Activated CD4-positive, alpha-beta T cell treated with anti-CD3 and anti-CD28 coated beads, Interleukin-2, amount 10 ng/mL, durations not matched to agents 7 days and 5 days (primary cell): Measurements from ENCODE around the gene RALA. TPM values are rescaled to one million over a fixed set of nuclear protein-coding genes. Genes with fewer than 3 reads are reported as not detected.

Experiments
- CTCF ChIA-PET: fragments of 350-600 bp; sonication (Branson Sonifier 250); formaldehyde crosslinking; loops from one replicate; lab custom pipeline; 2021; ENCODE audit warnings: antibody characterized with exemption; lab: Charles Lee
- POLR2A ChIA-PET: fragments of 350-600 bp; sonication (Branson Sonifier 250); formaldehyde crosslinking; loops from one replicate; lab custom pipeline; 2021; ENCODE audit warnings: antibody characterized with exemption; lab: Charles Lee
- DNase-seq: peaks from one replicate; pipeline ENCODE4 v3.0.0-alpha.2; 2020
- H3K27ac Mint-ChIP-seq: one replicate; pipeline ENCODE4 v1.8.0; 2021; ENCODE audit warnings: mild to moderate bottlenecking, moderate library complexity, mixed read lengths
- H3K27me3 Mint-ChIP-seq: one replicate; pipeline ENCODE4 v1.8.0; 2021; ENCODE audit warnings: mixed read lengths
- H3K36me3 Mint-ChIP-seq: one replicate; pipeline ENCODE4 v1.8.0; 2021; ENCODE audit warnings: low read depth, mixed read lengths
- H3K4me1 Mint-ChIP-seq: one replicate; pipeline ENCODE4 v1.8.0; 2021; ENCODE audit warnings: mixed read lengths
- H3K4me3 Mint-ChIP-seq: one replicate; pipeline ENCODE4 v1.8.0; 2021; ENCODE audit warnings: mild to moderate bottlenecking, moderate library complexity, mixed read lengths
- H3K9me3 Mint-ChIP-seq: one replicate; pipeline ENCODE4 v1.8.0; 2021; ENCODE audit warnings: mixed read lengths
- total RNA-seq, 2 experiments: library from RNA; stranded (reverse); gene quantifications; one replicate each; pipeline ENCODE4 v1.2.3, GENCODE V29; 2021

Gene RALA
- total RNA-seq, 2 experiments from 2014 or later: 34.1 to 34.2 TPM

DNA sequence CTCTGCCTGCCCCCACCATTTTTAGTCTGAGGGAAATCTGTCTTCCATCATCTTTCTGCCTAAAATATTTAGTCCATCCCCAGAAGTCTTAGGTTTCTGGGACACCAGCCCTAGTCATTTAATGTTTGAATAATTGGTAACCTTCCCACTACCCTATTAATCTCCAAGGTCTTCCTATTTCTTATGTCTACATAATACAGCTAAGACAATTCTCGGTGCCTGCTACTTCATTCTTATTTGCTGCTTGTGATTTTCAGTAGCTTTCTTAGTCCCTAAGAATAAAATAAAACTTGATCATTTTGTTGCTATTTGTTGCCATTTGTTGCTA is 11.1 kb downstream of the RALA start:
- no peaks in the 10 kb centered on the region for H3K27me3 Mint-ChIP-seq
- H3K27ac Mint-ChIP-seq: peak overlapping the region; percentile 93
- peaks cover 79% of the 10 kb centered on the region for H3K36me3 Mint-ChIP-seq
- peaks cover 69% of the 10 kb centered on the region for H3K4me1 Mint-ChIP-seq
- ChIA-PET CTCF (interaction anchor here (0.7 kb wide), 1 partner anchor 9 kb away, joined by 3 read pairs; no protein-coding TSS in a partner anchor), POLR2A (no interaction called here)
- peaks cover 5% of the 10 kb centered on the region for H3K9me3 Mint-ChIP-seq
- H3K4me3 Mint-ChIP-seq: peak overlapping the region; percentile 33
- DNase-seq: no peak

- H3K9me3 Mint-ChIP-seq: peaks cover 5% of the 10 kb centered on the region
- H3K27me3 Mint-ChIP-seq: no peaks in the 10 kb centered on the region
- CTCF ChIA-PET: interaction anchor here (1.4 kb wide), 1 partner anchor 19 kb away, joined by 3 read pairs; no protein-coding TSS in a partner anchor
- no peak overlapping the region for H3K4me3 Mint-ChIP-seq
- DNase-seq: no peak
- peaks cover 69% of the 10 kb centered on the region for H3K36me3 Mint-ChIP-seq
- H3K4me1 Mint-ChIP-seq: peaks cover 76% of the 10 kb centered on the region
- no peak overlapping the region for H3K27ac Mint-ChIP-seq
- POLR2A ChIA-PET: no interaction called here
These were observed 14.0 kb downstream of the RALA start for GRCh38 chr7:39637400-39637799.

- ChIA-PET CTCF (interaction anchor here (1.4 kb wide), 1 partner anchor 20 kb away, joined by 3 read pairs; no protein-coding TSS in a partner anchor), POLR2A (no interaction called here)
- peaks cover 72% of the 10 kb centered on the region for H3K4me1 Mint-ChIP-seq
- peaks cover 66% of the 10 kb centered on the region for H3K36me3 Mint-ChIP-seq
- no peak for DNase-seq
- no peak overlapping the region for H3K4me3 Mint-ChIP-seq
- H3K9me3 Mint-ChIP-seq: peaks cover 5% of the 10 kb centered on the region
- H3K27ac Mint-ChIP-seq: no peak overlapping the region
- H3K27me3 Mint-ChIP-seq: no peaks in the 10 kb centered on the region
These were observed 14.7 kb downstream of the RALA start for GRCh38 chr7:39637963-39638485.

DNA sequence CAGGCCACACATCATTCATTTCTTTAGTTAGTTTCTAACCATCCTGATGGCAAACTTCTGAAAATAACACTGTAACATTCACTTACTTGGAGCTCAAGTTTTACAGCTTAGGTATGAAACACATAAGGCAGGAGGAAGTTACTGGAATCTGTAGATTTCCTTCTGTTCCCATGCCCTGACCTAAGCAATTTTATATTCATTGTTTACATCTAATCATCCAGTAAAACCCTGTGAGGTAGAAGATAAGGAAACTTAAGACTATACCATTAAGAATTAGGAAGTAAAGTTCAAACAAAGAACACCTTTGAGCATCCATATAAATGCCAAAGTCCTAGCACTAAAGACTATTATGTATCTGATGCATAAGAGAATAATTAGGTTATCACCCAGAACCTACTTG is 19.5 kb downstream of the RALA start:
- no peak overlapping the region for H3K4me3 Mint-ChIP-seq
- no peaks in the 10 kb centered on the region for H3K27me3 Mint-ChIP-seq
- DNase-seq: no peak
- peaks cover 30% of the 10 kb centered on the region for H3K4me1 Mint-ChIP-seq
- H3K36me3 Mint-ChIP-seq: peaks cover 39% of the 10 kb centered on the region
- POLR2A ChIA-PET: no interaction called here
- H3K27ac Mint-ChIP-seq: no peak overlapping the region
- H3K9me3 Mint-ChIP-seq: peaks cover 3% of the 10 kb centered on the region
- CTCF ChIA-PET: no interaction called here

GRCh38 chr7:39644170-39644569 is 20.8 kb downstream of the RALA start:
- Mint-ChIP-seq H3K9me3 (peaks cover 7% of the 10 kb centered on the region), H3K27me3 (no peaks in the 10 kb centered on the region), H3K4me1 (peaks cover 22% of the 10 kb centered on the region), H3K4me3 (no peak overlapping the region), H3K36me3 (peaks cover 35% of the 10 kb centered on the region), H3K27ac (no peak overlapping the region)
- no peak for DNase-seq
- ChIA-PET CTCF (no interaction called here), POLR2A (no interaction called here)

DNA sequence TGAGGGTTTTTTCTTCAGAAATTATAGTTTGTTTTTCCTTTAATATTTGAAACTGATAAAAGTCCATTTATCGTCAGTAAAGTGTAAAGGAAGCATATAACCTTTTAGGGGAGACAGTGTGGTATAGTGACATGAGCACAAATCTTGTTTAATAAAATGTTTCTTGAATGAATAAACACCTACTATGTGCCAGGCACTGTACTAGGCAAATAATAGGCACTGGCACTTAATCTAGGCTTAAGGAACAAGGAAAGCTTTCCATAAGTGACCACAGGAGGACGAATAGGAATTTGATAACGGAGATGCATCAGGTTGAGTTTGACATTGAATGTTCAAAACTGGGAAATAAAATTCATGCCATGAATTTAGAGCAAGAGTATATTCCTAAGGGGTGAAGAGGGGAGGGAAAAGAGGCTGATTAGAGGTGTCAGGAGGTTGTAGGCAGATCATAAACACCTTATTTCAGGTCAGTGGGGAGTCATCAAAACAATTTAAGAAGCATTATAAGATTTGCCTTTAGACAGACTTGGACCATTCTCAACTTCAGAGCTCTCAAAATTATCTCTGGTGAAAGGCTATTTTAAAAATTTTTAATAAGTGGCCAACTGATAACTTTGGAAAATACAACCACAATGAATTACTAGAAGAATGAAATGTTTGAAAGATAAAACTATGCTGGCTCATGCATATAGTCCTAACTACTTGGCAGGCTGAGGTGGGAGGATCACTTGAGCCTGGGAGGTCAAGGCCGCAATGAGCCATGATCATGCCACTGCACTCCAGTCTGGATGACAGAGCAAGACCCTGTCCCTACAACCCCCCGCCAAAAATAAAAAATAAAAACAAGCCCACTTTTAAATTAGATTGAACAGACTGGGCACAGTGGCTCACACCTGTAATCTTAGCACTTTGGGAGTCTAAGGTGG is 22.4 kb downstream of the RALA start:
- Mint-ChIP-seq H3K27ac (no peak overlapping the region), H3K27me3 (no peaks in the 10 kb centered on the region), H3K4me3 (no peak overlapping the region), H3K36me3 (peaks cover 27% of the 10 kb centered on the region), H3K9me3 (peaks cover 7% of the 10 kb centered on the region), H3K4me1 (peaks cover 10% of the 10 kb centered on the region)
- ChIA-PET POLR2A (no interaction called here), CTCF (no interaction called here)
- DNase-seq: no peak

GRCh38 chr7:39647816-39648215 is 24.4 kb downstream of the RALA start:
- peaks cover 23% of the 10 kb centered on the region for H3K36me3 Mint-ChIP-seq
- peaks cover 7% of the 10 kb centered on the region for H3K9me3 Mint-ChIP-seq
- no peak for DNase-seq
- POLR2A ChIA-PET: no interaction called here
- no peak overlapping the region for H3K27ac Mint-ChIP-seq
- CTCF ChIA-PET: no interaction called here
- H3K4me1 Mint-ChIP-seq: peaks cover 8% of the 10 kb centered on the region
- H3K4me3 Mint-ChIP-seq: no peak overlapping the region
- H3K27me3 Mint-ChIP-seq: no peaks in the 10 kb centered on the region

GRCh38 chr7:39650676-39651075 is 27.3 kb downstream of the RALA start:
- H3K9me3 Mint-ChIP-seq: peaks cover 13% of the 10 kb centered on the region
- CTCF ChIA-PET: no interaction called here
- POLR2A ChIA-PET: no interaction called here

GRCh38 chr7:39651265-39651664 is 27.9 kb downstream of the RALA start:
- no peak for DNase-seq
- Mint-ChIP-seq H3K27me3 (no peaks in the 10 kb centered on the region), H3K4me3 (no peak overlapping the region), H3K36me3 (peaks cover 30% of the 10 kb centered on the region), H3K9me3 (peaks cover 13% of the 10 kb centered on the region), H3K27ac (no peak overlapping the region), H3K4me1 (peaks cover 6% of the 10 kb centered on the region)
- POLR2A ChIA-PET: no interaction called here
- CTCF ChIA-PET: no interaction called here

More at GRCh38 chr7:39650676-39651075, 27.3 kb downstream of the RALA start:
- Mint-ChIP-seq H3K36me3 (peaks cover 31% of the 10 kb centered on the region), H3K27ac (no peak overlapping the region), H3K27me3 (no peaks in the 10 kb centered on the region), H3K4me1 (peaks cover 6% of the 10 kb centered on the region), H3K4me3 (no peak overlapping the region)
- no peak for DNase-seq

DNA sequence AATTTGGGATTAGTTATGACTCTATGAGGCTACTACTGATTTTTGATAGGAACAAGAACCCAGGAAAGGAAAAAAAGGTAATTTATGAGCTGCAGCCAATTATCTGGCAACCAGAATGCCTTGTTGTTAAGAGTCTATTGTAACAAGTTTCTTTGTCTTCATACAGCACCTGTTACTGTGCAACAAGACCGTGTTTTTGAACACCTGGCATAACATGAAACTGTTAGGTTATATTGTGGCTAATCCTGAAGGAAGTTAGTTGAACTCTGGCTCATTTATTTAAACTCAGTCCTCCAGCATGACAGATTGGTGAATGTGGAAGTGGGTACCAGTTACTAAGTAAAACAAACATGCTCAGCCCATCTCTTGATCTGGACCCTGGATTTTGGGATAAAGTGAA is 33.0 kb downstream of the RALA start:
- H3K4me1 Mint-ChIP-seq: no peaks in the 10 kb centered on the region
- H3K27ac Mint-ChIP-seq: no peak overlapping the region
- H3K9me3 Mint-ChIP-seq: peaks cover 17% of the 10 kb centered on the region
- no peaks in the 10 kb centered on the region for H3K27me3 Mint-ChIP-seq
- ChIA-PET POLR2A (no interaction called here), CTCF (no interaction called here)
- no peak overlapping the region for H3K4me3 Mint-ChIP-seq
- peaks cover 44% of the 10 kb centered on the region for H3K36me3 Mint-ChIP-seq
- no peak for DNase-seq

DNA sequence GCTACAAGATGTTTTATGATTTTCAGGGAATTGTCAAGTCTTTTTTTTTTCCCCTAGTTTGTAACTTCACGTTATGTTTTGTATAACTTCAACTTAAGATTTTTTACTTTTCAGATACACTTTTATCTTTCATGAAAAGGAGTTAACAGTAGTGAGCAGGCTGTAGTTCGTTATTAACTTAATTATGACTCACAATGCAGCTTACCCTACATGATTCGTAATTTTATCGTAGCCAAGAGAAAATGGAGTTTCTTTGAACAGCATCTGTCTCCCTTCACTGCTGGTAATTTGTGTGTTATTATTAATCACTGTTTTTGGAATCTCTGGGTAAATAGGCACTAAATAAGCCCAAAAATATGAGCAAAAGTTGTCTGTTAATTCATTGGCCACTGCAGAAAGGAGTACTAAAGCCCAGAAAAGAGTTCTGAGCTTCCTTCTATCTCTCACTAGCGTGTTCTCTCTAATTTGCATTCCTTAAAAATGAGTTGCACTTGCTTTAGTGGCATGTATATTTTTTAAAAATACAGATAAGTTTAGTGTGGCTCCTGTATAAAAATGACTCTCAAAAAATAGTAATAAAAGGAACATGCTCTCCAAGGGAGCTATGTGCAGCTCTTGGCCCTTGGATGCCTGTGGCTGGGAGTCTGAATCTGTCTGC is 36.1 kb downstream of the RALA start:
- no peaks in the 10 kb centered on the region for H3K27me3 Mint-ChIP-seq
- H3K27ac Mint-ChIP-seq: no peak overlapping the region
- H3K4me1 Mint-ChIP-seq: no peaks in the 10 kb centered on the region
- H3K9me3 Mint-ChIP-seq: peaks cover 39% of the 10 kb centered on the region
- CTCF ChIA-PET: interaction anchor here (0.9 kb wide), 1 partner anchor 19 kb away, joined by 3 read pairs; no protein-coding TSS in a partner anchor
- no peak for DNase-seq
- POLR2A ChIA-PET: no interaction called here
- H3K36me3 Mint-ChIP-seq: peaks cover 63% of the 10 kb centered on the region
- H3K4me3 Mint-ChIP-seq: no peak overlapping the region

- ChIA-PET CTCF (interaction anchor here (1.1 kb wide), 1 partner anchor 57 kb away, joined by 3 read pairs; no protein-coding TSS in a partner anchor), POLR2A (no interaction called here)
- Mint-ChIP-seq H3K4me3 (no peak overlapping the region), H3K27ac (no peak overlapping the region), H3K27me3 (no peaks in the 10 kb centered on the region), H3K9me3 (peaks cover 39% of the 10 kb centered on the region), H3K4me1 (no peaks in the 10 kb centered on the region), H3K36me3 (peaks cover 64% of the 10 kb centered on the region)
- DNase-seq: no peak
These were observed 38.6 kb downstream of the RALA start for GRCh38 chr7:39661960-39662359.

DNA sequence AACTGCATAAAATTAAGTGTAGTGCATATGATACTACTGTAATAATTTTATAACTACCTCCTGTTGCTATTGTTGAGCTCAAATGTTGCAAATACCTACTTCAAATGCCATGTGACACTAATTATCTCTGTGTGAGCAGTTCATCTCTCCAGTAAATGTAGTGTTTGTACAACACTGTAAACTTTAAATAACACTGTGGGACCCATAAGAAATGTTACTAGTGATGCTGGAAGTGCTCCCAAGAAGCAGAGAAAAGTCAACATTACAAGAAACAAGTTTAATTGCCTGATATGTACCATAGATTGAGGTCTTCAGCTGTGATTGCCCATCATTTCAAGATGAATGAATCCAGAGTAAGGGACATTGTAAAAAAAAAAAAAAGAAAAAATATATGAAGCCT is 39.9 kb downstream of the RALA start:
- CTCF ChIA-PET: no interaction called here
- no peak overlapping the region for H3K4me3 Mint-ChIP-seq
- DNase-seq: no peak
- no peaks in the 10 kb centered on the region for H3K27me3 Mint-ChIP-seq
- peaks cover 39% of the 10 kb centered on the region for H3K9me3 Mint-ChIP-seq
- H3K27ac Mint-ChIP-seq: no peak overlapping the region
- peaks cover 62% of the 10 kb centered on the region for H3K36me3 Mint-ChIP-seq
- H3K4me1 Mint-ChIP-seq: peaks cover 3% of the 10 kb centered on the region
- POLR2A ChIA-PET: no interaction called here
